PC-3 (cell line): ENCODE results near the gene CAMK1G. TPM values are rescaled to one million over a fixed set of nuclear protein-coding genes. Genes with fewer than 3 reads are reported as not detected.
A peak's percentile ranks its signal among the peaks of the same experiment; 100 is the strongest.

Source experiments
- ATAC-seq: fragments of 200-7000 bp; cut with Tn5 transposase; 2 replicates; pipeline ENCODE4 v1.9.1; 2020; ENCODE audit warnings: mild to moderate bottlenecking, moderate library complexity
- BruUV-seq: library from RNA; stranded (reverse); fragments of 400-500 nt; replicated peaks from 2 replicates; lab custom pipeline; 2021; lab: Mats Ljungman, UMichigan
- CTCF ChIA-PET: fragments of 300-600 bp; sonication (Branson Sonifier 250); formaldehyde crosslinking; loops from one replicate; lab custom pipeline; 2022; ENCODE audit warnings: antibody characterized with exemption; lab: Charles Lee
- POLR2A ChIA-PET: fragments of 300-600 bp; sonication (Branson Sonifier 250); formaldehyde crosslinking; loops from one replicate; lab custom pipeline; 2022; ENCODE audit warnings: antibody characterized with exemption; ENCODE audit not compliant: unreplicated experiment; lab: Charles Lee
- DNase-seq: peaks from one replicate; pipeline ENCODE4 v3.0.0-alpha.2; 2015
- H2AFZ ChIP-seq: fragments of 300-600 bp; sonication (generic); 2 replicates; pipeline ENCODE4 v1.6.0; 2016; ENCODE audit warnings: antibody characterized with exemption, low read length
- H3F3A ChIP-seq: fragments of 300-600 bp; sonication (generic); one replicate; pipeline ENCODE4 v1.6.0; 2017; ENCODE audit warnings: antibody characterized with exemption, low read length, control low read depth, mild to moderate bottlenecking; ENCODE audit not compliant: unreplicated experiment
- H3K27ac ChIP-seq: fragments of 300-600 bp; sonication (generic); 2 replicates; pipeline ENCODE4 v1.5.1; 2016; ENCODE audit warnings: mild to moderate bottlenecking, low read length
- H3K27me3 ChIP-seq: fragments of 300-600 bp; sonication (generic); 2 replicates; pipeline ENCODE4 v1.6.1; 2016; ENCODE audit warnings: low read length, mixed read lengths
- H3K36me3 ChIP-seq: fragments of 300-600 bp; sonication (generic); 2 replicates; pipeline ENCODE4 v1.6.1; 2016; ENCODE audit warnings: low read depth, mixed run types, low read length, mixed read lengths
- H3K4me1 ChIP-seq: fragments of 300-600 bp; sonication (generic); 2 replicates; pipeline ENCODE4 v1.5.1; 2016; ENCODE audit warnings: low read length; ENCODE audit not compliant: insufficient read depth
- H3K4me2 ChIP-seq: fragments of 300-600 bp; sonication (generic); 2 replicates; pipeline ENCODE4 v1.6.0; 2016; ENCODE audit warnings: low read length
- H3K4me3 ChIP-seq: fragments of 300-600 bp; sonication (generic); 2 replicates; pipeline ENCODE4 v1.5.1; 2016; ENCODE audit warnings: mild to moderate bottlenecking, low read length, mixed read lengths
- H3K79me2 ChIP-seq: fragments of 300-600 bp; sonication (generic); 2 replicates; pipeline ENCODE4 v1.6.1; 2017; ENCODE audit warnings: low read length, mixed read lengths
- H3K9ac ChIP-seq: fragments of 300-600 bp; sonication (generic); 2 replicates; pipeline ENCODE4 v1.6.0; 2016; ENCODE audit warnings: mild to moderate bottlenecking, low read length
- H3K9me2 ChIP-seq: fragments of 300-600 bp; sonication (generic); replicated peaks from 2 replicates; pipeline ENCODE4 v1.6.1; 2016; ENCODE audit warnings: mixed run types, low read length, mixed read lengths
- H3K9me3 ChIP-seq: fragments of 300-600 bp; sonication (generic); 2 replicates; pipeline ENCODE4 v1.6.1; 2016; ENCODE audit warnings: low read length, mixed read lengths
- H4K20me1 ChIP-seq: fragments of 300-600 bp; sonication (generic); 2 replicates; pipeline ENCODE4 v1.6.1; 2016; ENCODE audit warnings: low read length, mixed read lengths
- EZH2 ChIP-seq: fragments of 300-600 bp; sonication (generic); IDR thresholded peaks from one replicate; pipeline ENCODE4 v1.6.1; 2017; ENCODE audit warnings: antibody characterized with exemption, mild to moderate bottlenecking, low read length; ENCODE audit not compliant: unreplicated experiment
- EZH2phosphoT487 ChIP-seq: fragments of 300-600 bp; sonication (generic); IDR thresholded peaks from 2 replicates; pipeline ENCODE4 v1.6.1; 2018; ENCODE audit warnings: mild to moderate bottlenecking, antibody characterized with exemption, low read length, borderline replicate concordance
- intact Hi-C: fragments of 100-400 bp; cut with micrococcal nuclease; formaldehyde crosslinking; loops from 2 replicates; pipeline ENCODE4 v1.9.0; 2023
- total RNA-seq: library from RNA; depleted of rRNA; stranded (reverse); fragments of >200 nt; gene quantifications from 2 replicates; pipeline ENCODE4 v1.2.3, GENCODE V29; 2014
- TF ChIP-seq, protein P1 (sequence below): fragments of 300-600 bp; sonication (generic); conservative IDR thresholded peaks from 2 replicates; pipeline ENCODE4 v1.5.1; 2017; ENCODE audit warnings: antibody characterized with exemption, low read depth, mild to moderate bottlenecking, low read length

The CAMK1G gene
- total RNA-seq, 1 experiment from 2014 or later: not detected

DNA sequence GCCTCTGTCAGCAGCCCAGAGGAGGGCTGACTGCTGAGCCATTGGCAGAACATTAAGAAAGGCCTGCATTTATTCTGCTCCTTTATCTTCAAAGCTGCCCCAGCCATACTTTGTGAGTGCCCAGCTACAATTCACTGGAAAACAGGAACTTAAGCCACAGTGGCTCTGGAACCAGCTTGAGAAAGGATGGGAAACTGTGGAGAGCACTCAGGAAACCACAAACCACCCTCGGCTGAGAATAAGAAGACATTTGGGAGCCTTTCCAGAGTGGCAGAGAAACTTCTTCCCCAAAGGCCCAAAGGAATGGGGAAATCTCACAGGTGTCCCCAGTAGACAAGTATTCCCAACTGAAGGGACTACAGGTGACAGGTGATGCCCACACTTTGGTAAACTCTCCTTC lies 66.9 kb downstream of the CAMK1G start:
- H3K4me2 ChIP-seq: peak overlapping the region; percentile 97
- peaks cover 21% of the 10 kb centered on the region for H3F3A ChIP-seq
- H2AFZ ChIP-seq: no peak overlapping the region
- H4K20me1 ChIP-seq: peaks cover 52% of the 10 kb centered on the region
- POLR2A ChIA-PET: interaction anchor here (1.0 to 1.6 kb wide), 2 partner anchors 26 to 189 kb away, joined by 3 to 12 read pairs; partner anchors contain the start of gene G0S2
- H3K4me3 ChIP-seq: peak overlapping the region; percentile 82
- H3K27ac ChIP-seq: peak overlapping the region; percentile 95
- H3K27me3 ChIP-seq: no peaks in the 10 kb centered on the region
- BruUV-seq: no TSS peak
- no peaks in the 10 kb centered on the region for H3K9me3 ChIP-seq
- H3K36me3 ChIP-seq: peaks cover 52% of the 10 kb centered on the region
- CTCF ChIA-PET: no interaction called here
- H3K9me2 ChIP-seq: no peaks in the 10 kb centered on the region
- intact Hi-C loops: no loop called here
- DNase-seq: no peak
- TF ChIP-seq, protein P1, sequence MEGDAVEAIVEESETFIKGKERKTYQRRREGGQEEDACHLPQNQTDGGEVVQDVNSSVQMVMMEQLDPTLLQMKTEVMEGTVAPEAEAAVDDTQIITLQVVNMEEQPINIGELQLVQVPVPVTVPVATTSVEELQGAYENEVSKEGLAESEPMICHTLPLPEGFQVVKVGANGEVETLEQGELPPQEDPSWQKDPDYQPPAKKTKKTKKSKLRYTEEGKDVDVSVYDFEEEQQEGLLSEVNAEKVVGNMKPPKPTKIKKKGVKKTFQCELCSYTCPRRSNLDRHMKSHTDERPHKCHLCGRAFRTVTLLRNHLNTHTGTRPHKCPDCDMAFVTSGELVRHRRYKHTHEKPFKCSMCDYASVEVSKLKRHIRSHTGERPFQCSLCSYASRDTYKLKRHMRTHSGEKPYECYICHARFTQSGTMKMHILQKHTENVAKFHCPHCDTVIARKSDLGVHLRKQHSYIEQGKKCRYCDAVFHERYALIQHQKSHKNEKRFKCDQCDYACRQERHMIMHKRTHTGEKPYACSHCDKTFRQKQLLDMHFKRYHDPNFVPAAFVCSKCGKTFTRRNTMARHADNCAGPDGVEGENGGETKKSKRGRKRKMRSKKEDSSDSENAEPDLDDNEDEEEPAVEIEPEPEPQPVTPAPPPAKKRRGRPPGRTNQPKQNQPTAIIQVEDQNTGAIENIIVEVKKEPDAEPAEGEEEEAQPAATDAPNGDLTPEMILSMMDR: no peak
- no peak for TF ChIP-seq EZH2
- no peak for TF ChIP-seq EZH2phosphoT487
- no peak for ATAC-seq
- peak overlapping the region; percentile 93 for H3K9ac ChIP-seq
- peaks cover 89% of the 10 kb centered on the region for H3K79me2 ChIP-seq
- peaks cover 80% of the 10 kb centered on the region for H3K4me1 ChIP-seq

DNA sequence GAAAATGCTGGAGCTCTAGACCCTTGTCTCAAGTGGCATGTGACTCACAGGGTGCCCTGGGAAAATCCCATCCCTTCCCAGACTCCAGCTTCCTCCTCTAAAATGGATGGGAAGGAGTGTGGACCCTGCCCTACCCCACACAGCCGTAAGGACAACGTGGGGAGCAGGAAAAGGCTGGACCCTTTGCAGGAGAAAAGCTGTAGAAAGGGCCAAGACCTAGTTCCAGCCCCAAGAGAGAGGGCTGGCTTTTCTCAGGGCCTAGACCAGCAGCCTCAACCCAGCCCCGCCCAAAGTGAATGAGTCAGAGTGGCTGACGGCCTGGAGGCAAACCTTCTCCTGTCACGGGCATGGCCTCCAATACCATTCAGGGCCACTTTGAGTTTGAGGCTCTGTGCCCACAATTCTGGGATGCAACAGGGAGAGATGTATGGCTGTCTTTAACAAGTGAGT lies 67.6 kb downstream of the CAMK1G start:
- intact Hi-C loops: no loop called here
- no peaks in the 10 kb centered on the region for H3K9me2 ChIP-seq
- CTCF ChIA-PET: no interaction called here
- peaks cover 45% of the 10 kb centered on the region for H3K36me3 ChIP-seq
- peak overlapping the region; percentile 95 for H3K27ac ChIP-seq
- POLR2A ChIA-PET: no interaction called here
- no peak overlapping the region for H2AFZ ChIP-seq
- H3F3A ChIP-seq: peaks cover 24% of the 10 kb centered on the region
- peak; percentile 95 for DNase-seq
- no peaks in the 10 kb centered on the region for H3K9me3 ChIP-seq
- peaks cover 45% of the 10 kb centered on the region for H4K20me1 ChIP-seq
- H3K27me3 ChIP-seq: no peaks in the 10 kb centered on the region
- H3K9ac ChIP-seq: peak overlapping the region; percentile 93
- no TSS peak for BruUV-seq
- H3K4me1 ChIP-seq: peaks cover 81% of the 10 kb centered on the region
- peaks cover 82% of the 10 kb centered on the region for H3K79me2 ChIP-seq
- peak; percentile 44 for ATAC-seq
- H3K4me2 ChIP-seq: peak overlapping the region; percentile 97
- peak overlapping the region; percentile 82 for H3K4me3 ChIP-seq
- TF ChIP-seq, protein P1: no peak
- TF ChIP-seq EZH2phosphoT487 (no peak), EZH2 (no peak)

DNA sequence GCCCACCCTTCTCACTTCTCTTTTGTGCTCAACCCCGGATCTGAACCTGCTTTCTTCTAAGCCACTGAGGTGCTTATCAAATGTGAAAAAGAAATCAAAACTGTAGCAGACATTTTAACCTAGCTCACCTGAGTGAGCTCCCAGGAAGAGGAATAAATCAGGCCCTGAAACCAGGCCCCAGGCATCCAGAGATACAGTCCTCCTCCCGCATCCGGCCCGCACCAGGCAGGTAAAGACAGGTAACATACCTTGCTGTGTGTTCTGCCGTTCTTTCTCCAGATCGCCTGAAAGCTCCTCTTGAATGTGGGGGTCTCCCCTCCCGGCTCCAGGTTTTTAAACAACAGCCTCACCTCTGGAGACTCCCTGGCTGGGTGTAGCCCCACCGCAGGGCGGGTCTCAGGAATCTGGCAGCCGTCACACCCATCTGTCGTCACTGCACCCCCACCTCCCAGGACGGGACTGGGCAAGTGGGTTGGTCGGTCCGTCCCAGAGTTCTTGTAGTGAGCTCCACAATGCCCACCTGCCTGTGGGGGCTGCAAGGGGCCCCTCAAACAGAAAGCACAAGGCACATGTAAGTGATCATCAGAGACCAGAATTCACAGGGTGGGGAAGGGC lies 68.7 kb downstream of the CAMK1G start, which contains the start of gene LAMB3:
Gene LAMB3 (minus strand): TSS at position 305 of the 615 bp plus-strand sequence. CDS start 1,481 bp downstream, outside the sequence.
- intact Hi-C loops: no loop called here
- Histone ChIP-seq H3K9ac (peak within 1 kb of the TSS; percentile 93), H3K4me3 (peak within 1 kb of the TSS; percentile 82), H2AFZ (no peak within 1 kb of the TSS), H3K9me2 (no peaks in the 10 kb centered on the region), H3F3A (peaks cover 22% of the 10 kb centered on the region), H3K9me3 (no peaks in the 10 kb centered on the region), H3K4me2 (peak within 1 kb of the TSS; percentile 97), H4K20me1 (peaks cover 34% of the 10 kb centered on the region), H3K36me3 (peaks cover 35% of the 10 kb centered on the region), H3K27ac (peak within 1 kb of the TSS; percentile 95), H3K27me3 (no peaks in the 10 kb centered on the region), H3K79me2 (peaks cover 72% of the 10 kb centered on the region), H3K4me1 (peaks cover 81% of the 10 kb centered on the region)
- ATAC-seq: peak; percentile 16
- CTCF ChIA-PET: interaction anchor here (0.6 kb wide), 2 partner anchors 9 to 83 kb away, joined by 3 read pairs; no protein-coding TSS in a partner anchor
- TSS peak; percentile 33 for BruUV-seq
- TF ChIP-seq EZH2 (no peak), EZH2phosphoT487 (no peak)
- TF ChIP-seq, protein P1: no peak; the same call in 1 of the 2 replicates
- POLR2A ChIA-PET: interaction anchor here (0.5 to 2.0 kb wide), 7 partner anchors 12 to 1247 kb away, joined by 3 to 19 read pairs (median 5); partner anchors contain the start of gene G0S2
- DNase-seq: peak; percentile 94
